A549 (cell line): ENCODE results near the gene LRP1. TPM values are rescaled to one million over a fixed set of nuclear protein-coding genes. Genes with fewer than 3 reads are reported as not detected.
A peak's percentile ranks its signal among the peaks of the same experiment; 100 is the strongest.

Experiments used
- ATAC-seq, 2 experiments: fragments of 200-7000 bp in 1 of 2; fragments of >200 bp in 1 of 2; cut with Nextera tagmentation in 1 of 2; cut with Tn5 transposase in 1 of 2; 3 replicates each; pipeline versions ENCODE4 v1.8.0 to v1.9.1; 2018 to 2020; ENCODE audit warnings: mild to moderate bottlenecking in 1 of 2, moderate library complexity in 1 of 2
- CTCF ChIA-PET: fragments of 300-600 bp; sonication (Branson Sonifier 250); formaldehyde crosslinking; extraction: SDS; loops from one replicate; lab custom pipeline; 2021; ENCODE audit warnings: antibody characterized with exemption, inconsistent platforms; lab: Yijun Ruan, JAX
- POLR2A ChIA-PET: fragments of 350-600 bp; formaldehyde crosslinking; extraction: SDS; loops from one replicate; lab custom pipeline; 2021; ENCODE audit warnings: antibody characterized with exemption, inconsistent platforms; lab: Yijun Ruan, JAX
- DNase-seq, 2 experiments: peaks; one replicate each; pipeline versions ENCODE4 v3.0.0 to v3.0.0-alpha.2; 2011 to 2016; ENCODE audit warnings: low read depth in 1 of 2, low spot score in 1 of 2
- FAIRE-seq: peaks from 2 replicates; lab custom pipeline; 2011; peaks lifted over from hg19 to GRCh38; lab: Jason Lieb, UNC
- H3K27ac ChIP-seq, 2 experiments: fragments of >200 bp; sonication (Bioruptor Twin); formaldehyde crosslinking; 3 replicates each; pipeline ENCODE4 v1.5.1; 2016 to 2017
- H3K4me1 ChIP-seq: fragments of >200 bp; sonication (Bioruptor Twin); formaldehyde crosslinking; 3 replicates; pipeline ENCODE4 v1.6.1; 2016
- H3K4me2 ChIP-seq: fragments of >200 bp; sonication (Bioruptor Twin); formaldehyde crosslinking; 3 replicates; pipeline ENCODE4 v1.6.1; 2016
- H3K4me3 ChIP-seq: fragments of >200 bp; sonication (Bioruptor Twin); formaldehyde crosslinking; 3 replicates; pipeline ENCODE4 v1.5.1; 2016
- H3K9me3 ChIP-seq: fragments of >200 bp; sonication (Bioruptor Twin); formaldehyde crosslinking; 3 replicates; pipeline ENCODE4 v1.6.1; 2016
- BHLHE40 ChIP-seq: IDR thresholded peaks from 2 replicates; pipeline ENCODE4 v1.6.1; 2012; ENCODE audit warnings: low read depth, low read length, inconsistent platforms
- CBX2 ChIP-seq: fragments of 200-600 bp; sonication (generic); IDR thresholded peaks from 2 replicates; pipeline ENCODE4 v1.6.1; 2016; ENCODE audit warnings: low read depth, mild to moderate bottlenecking, borderline replicate concordance
- CEBPB ChIP-seq, 2 experiments: fragments of >200 bp in 1 of 2; sonication (Bioruptor Twin) in 1 of 2; formaldehyde crosslinking in 1 of 2; IDR thresholded peaks; 2 replicates each; pipeline ENCODE4 v1.6.1; 2012 to 2016
- EHF ChIP-seq: fragments of 250-450 bp; sonication (Bioruptor Pico); IDR thresholded peaks from 2 replicates; pipeline ENCODE4 v1.5.0; 2020; ENCODE audit warnings: mild to moderate bottlenecking
- EHMT2 ChIP-seq: fragments of 200-600 bp; sonication (generic); IDR thresholded peaks from 2 replicates; pipeline ENCODE4 v1.6.1; 2016; ENCODE audit warnings: antibody characterized with exemption, low read depth, mild to moderate bottlenecking, moderate library complexity
- FOSL2 ChIP-seq, 2 experiments: fragments of 450-650 bp in 1 of 2; fragments of >200 bp in 1 of 2; sonication (Bioruptor Twin) in 1 of 2; formaldehyde crosslinking; IDR thresholded peaks; 2 replicates each; pipeline versions ENCODE4 v1.5.0 to v1.6.1; 2016 to 2020; ENCODE audit warnings: mild to moderate bottlenecking in 1 of 2, moderate library complexity in 1 of 2
- HOXA7 ChIP-seq: fragments of 250-450 bp; sonication (Bioruptor Pico); IDR thresholded peaks from 2 replicates; pipeline ENCODE4 v1.5.0; 2020; ENCODE audit warnings: mild to moderate bottlenecking, moderate library complexity
- JUN ChIP-seq, 2 experiments: fragments of >200 bp; sonication (Bioruptor Twin); formaldehyde crosslinking; IDR thresholded peaks; 2 replicates in 1 of 2; 3 replicates in 1 of 2; pipeline ENCODE4 v1.6.1; 2016 to 2017
- JUNB ChIP-seq: fragments of >200 bp; sonication (Bioruptor Twin); formaldehyde crosslinking; IDR thresholded peaks from 2 replicates; pipeline ENCODE4 v1.6.1; 2016
- KDM5A ChIP-seq: fragments of 200-600 bp; sonication (generic); IDR thresholded peaks from 2 replicates; pipeline ENCODE4 v1.6.1; 2016; ENCODE audit warnings: antibody characterized with exemption, mild to moderate bottlenecking
- NR3C1 ChIP-seq: fragments of >200 bp; sonication (Bioruptor Twin); formaldehyde crosslinking; IDR thresholded peaks from 3 replicates; pipeline ENCODE4 v1.6.1; 2017
- RAD21 ChIP-seq, 2 experiments: fragments of >200 bp in 1 of 2; sonication (Bioruptor Twin) in 1 of 2; formaldehyde crosslinking in 1 of 2; IDR thresholded peaks in 1 of 2; conservative IDR thresholded peaks in 1 of 2; 2 replicates in 1 of 2; 3 replicates in 1 of 2; pipeline ENCODE4 v1.6.1; 2012 to 2018; ENCODE audit warnings: inconsistent platforms in 1 of 2
- RCOR1 ChIP-seq: fragments of 150-350 bp; IDR thresholded peaks from 2 replicates; pipeline ENCODE4 v1.6.1; 2014; ENCODE audit warnings: antibody characterized with exemption, low read length, low read depth
- RNF2 ChIP-seq: fragments of 200-600 bp; sonication (generic); IDR thresholded peaks from 2 replicates; pipeline ENCODE4 v1.6.1; 2016; ENCODE audit warnings: low read depth, mild to moderate bottlenecking, antibody characterized with exemption, moderate library complexity, borderline replicate concordance
- SMC3 ChIP-seq: fragments of >200 bp; sonication (Bioruptor Twin); formaldehyde crosslinking; IDR thresholded peaks from 3 replicates; pipeline ENCODE4 v1.6.1; 2018; ENCODE audit warnings: inconsistent platforms
- ZC3H11A ChIP-seq: fragments of 450-650 bp; IDR thresholded peaks from 2 replicates; pipeline ENCODE4 v1.6.1; 2014; ENCODE audit warnings: antibody characterized with exemption, mild to moderate bottlenecking
- ZNF302 ChIP-seq: fragments of 250-450 bp; sonication (Bioruptor Pico); IDR thresholded peaks from 2 replicates; pipeline ENCODE4 v1.9.0; 2021; ENCODE audit warnings: inconsistent platforms, mild to moderate bottlenecking, moderate library complexity
- WGBS: methylation state at CpG from one replicate; pipeline ENCODE4 v1.1.6; 2017; ENCODE audit errors: missing lambda C conversion rate; 5-methylcytosine and 5-hydroxymethylcytosine counted together
- polyA plus RNA-seq, 4 experiments: library from polyadenylated mRNA; depleted of rRNA in 3 of 4; stranded (reverse); fragments of >200 nt; fragmentation: RNase III in 1 of 4; extraction: RNeasy Plus Mini Kit Qiagen cat#74134 plus additional on column Dnase treatment in 1 of 4; gene quantifications; 2 replicates in 3 of 4; 3 replicates in 1 of 4; pipeline ENCODE4 v1.2.3, GENCODE V29; 2011 to 2017
- TF ChIP-seq, protein P1 (sequence below): fragments of >200 bp; sonication (Bioruptor Twin); formaldehyde crosslinking; IDR thresholded peaks from 2 replicates; pipeline ENCODE4 v1.6.1; 2016
- TF ChIP-seq, protein P2 (sequence below): fragments of 250-450 bp; sonication (Bioruptor Pico); IDR thresholded peaks from 2 replicates; pipeline ENCODE4 v1.5.0; 2021; ENCODE audit warnings: mild to moderate bottlenecking, moderate library complexity, borderline replicate concordance
- TF ChIP-seq, protein P3 (sequence below): fragments of >200 bp; sonication (Bioruptor Twin); formaldehyde crosslinking; IDR thresholded peaks from 3 replicates; pipeline ENCODE4 v1.5.1; 2016
- TF ChIP-seq, protein P4 (sequence below): fragments of >200 bp; sonication (Bioruptor Twin); formaldehyde crosslinking; IDR thresholded peaks from 3 replicates; pipeline ENCODE4 v1.6.1; 2016
- TF ChIP-seq, protein P5 (sequence below): IDR thresholded peaks from 2 replicates; pipeline ENCODE4 v1.6.1; 2012
- TF ChIP-seq, protein P6 (sequence below): fragments of 450-650 bp; IDR thresholded peaks from 2 replicates; pipeline ENCODE4 v1.6.1; 2014; ENCODE audit warnings: antibody characterized with exemption
- TF ChIP-seq, protein P7 (sequence below): IDR thresholded peaks from 2 replicates; pipeline ENCODE4 v1.6.1; 2012; ENCODE audit warnings: low read depth, borderline replicate concordance

LRP1 gene
- polyA plus RNA-seq, 2 of the 4 experiments (the other 2 are of a cell fraction), result 5.6 to 9.4 TPM

DNA sequence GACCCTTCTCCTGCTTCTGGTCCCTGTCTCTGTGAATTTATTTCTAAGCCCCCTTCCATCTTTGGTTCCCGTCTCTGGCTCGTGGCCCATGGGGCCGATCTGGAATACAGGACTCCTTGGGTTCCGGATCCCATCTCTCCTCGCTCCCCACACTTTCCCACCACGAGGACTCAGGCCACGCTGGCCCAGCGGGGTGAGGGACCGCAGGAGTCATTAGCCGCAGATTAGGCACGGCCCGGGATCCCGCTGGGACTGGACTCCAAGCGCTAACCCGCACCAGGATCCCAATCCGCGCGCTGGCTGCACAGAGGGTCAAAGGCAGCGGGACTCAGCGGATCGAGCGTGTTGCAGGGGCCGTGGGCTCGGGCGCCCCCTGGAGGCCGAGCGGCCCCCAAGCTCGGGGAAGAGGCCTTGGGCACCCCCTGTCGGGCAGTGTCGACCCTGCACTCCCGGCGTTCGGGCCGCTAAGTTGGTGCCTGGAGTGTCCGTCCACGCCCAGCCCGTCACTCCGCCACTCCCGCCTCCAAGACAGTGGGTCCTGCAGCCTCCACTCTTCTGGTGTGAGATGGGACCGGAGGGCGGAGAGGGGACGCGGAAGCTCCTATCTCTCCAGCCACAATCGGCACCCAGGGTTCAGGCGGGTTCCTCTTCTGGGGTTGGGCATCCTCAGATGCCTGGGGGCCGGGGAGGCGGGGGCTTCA lies 110.7 kb downstream of the LRP1 start:
- Histone ChIP-seq H3K4me3 (peak overlapping the region; percentile 55), H3K9me3 (no peaks in the 10 kb centered on the region), H3K4me1 (peaks cover 26% of the 10 kb centered on the region; the same call in 2 of the 3 replicates), H3K27ac (peak overlapping the region; percentile 75 to 93), H3K4me2 (peak overlapping the region; percentile 83)
- FAIRE-seq (no peak), ATAC-seq (peak; percentile 49 to 73), DNase-seq (peak; percentile 88 to 92)
- CTCF ChIA-PET, result interaction anchor here (0.6 to 26.5 kb wide), 29 partner anchors 10 to 224 kb away, joined by 3 to 615 read pairs (median 4); partner anchors contain the start of genes GLI1, INHBE, LRP1 and NXPH4
- 17% methylated on average over 23 of the region's 47 CpGs for WGBS
- POLR2A ChIA-PET, result interaction anchor here (0.7 to 3.1 kb wide), 4 partner anchors 9 to 25 kb away, joined by 3 to 20 read pairs (median 8); partner anchors contain the start of gene SHMT2
- TF ChIP-seq, protein P1, sequence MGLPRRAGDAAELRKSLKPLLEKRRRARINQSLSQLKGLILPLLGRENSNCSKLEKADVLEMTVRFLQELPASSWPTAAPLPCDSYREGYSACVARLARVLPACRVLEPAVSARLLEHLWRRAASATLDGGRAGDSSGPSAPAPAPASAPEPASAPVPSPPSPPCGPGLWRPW, result no peak
- no peak for TF ChIP-seq KDM5A
- TF ChIP-seq, protein P2, sequence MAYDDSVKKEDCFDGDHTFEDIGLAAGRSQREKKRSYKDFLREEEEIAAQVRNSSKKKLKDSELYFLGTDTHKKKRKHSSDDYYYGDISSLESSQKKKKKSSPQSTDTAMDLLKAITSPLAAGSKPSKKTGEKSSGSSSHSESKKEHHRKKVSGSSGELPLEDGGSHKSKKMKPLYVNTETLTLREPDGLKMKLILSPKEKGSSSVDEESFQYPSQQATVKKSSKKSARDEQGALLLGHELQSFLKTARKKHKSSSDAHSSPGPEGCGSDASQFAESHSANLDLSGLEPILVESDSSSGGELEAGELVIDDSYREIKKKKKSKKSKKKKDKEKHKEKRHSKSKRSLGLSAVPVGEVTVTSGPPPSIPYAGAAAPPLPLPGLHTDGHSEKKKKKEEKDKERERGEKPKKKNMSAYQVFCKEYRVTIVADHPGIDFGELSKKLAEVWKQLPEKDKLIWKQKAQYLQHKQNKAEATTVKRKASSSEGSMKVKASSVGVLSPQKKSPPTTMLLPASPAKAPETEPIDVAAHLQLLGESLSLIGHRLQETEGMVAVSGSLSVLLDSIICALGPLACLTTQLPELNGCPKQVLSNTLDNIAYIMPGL (CRISPR knock-in tag), result peak; percentile 67; the same call in 1 of the 2 replicates
- TF ChIP-seq, protein P3, sequence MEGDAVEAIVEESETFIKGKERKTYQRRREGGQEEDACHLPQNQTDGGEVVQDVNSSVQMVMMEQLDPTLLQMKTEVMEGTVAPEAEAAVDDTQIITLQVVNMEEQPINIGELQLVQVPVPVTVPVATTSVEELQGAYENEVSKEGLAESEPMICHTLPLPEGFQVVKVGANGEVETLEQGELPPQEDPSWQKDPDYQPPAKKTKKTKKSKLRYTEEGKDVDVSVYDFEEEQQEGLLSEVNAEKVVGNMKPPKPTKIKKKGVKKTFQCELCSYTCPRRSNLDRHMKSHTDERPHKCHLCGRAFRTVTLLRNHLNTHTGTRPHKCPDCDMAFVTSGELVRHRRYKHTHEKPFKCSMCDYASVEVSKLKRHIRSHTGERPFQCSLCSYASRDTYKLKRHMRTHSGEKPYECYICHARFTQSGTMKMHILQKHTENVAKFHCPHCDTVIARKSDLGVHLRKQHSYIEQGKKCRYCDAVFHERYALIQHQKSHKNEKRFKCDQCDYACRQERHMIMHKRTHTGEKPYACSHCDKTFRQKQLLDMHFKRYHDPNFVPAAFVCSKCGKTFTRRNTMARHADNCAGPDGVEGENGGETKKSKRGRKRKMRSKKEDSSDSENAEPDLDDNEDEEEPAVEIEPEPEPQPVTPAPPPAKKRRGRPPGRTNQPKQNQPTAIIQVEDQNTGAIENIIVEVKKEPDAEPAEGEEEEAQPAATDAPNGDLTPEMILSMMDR, result peak; percentile 100
- no peak for TF ChIP-seq HOXA7 (CRISPR knock-in tag)
- TF ChIP-seq EHMT2, result no peak
- no peak for TF ChIP-seq CEBPB (IDR thresholded peaks at IDR 0.05)
- peak in 1 of 2 experiments; percentile 29; a peak in 1 of 5 replicates for TF ChIP-seq JUN (IDR thresholded peaks at IDR 0.05)
- peak; percentile 79 to 88 for TF ChIP-seq RAD21 (conservative IDR thresholded peaks at IDR 0.05 in 1 of 2, IDR thresholded peaks at IDR 0.05 in 1 of 2)
- TF ChIP-seq CBX2, result no peak
- TF ChIP-seq EHF (CRISPR knock-in tag), result no peak
- TF ChIP-seq JUNB, result no peak
- TF ChIP-seq RNF2, result 0 out of 2 replicates have a peak, but pooled peaks have one; percentile 27
- TF ChIP-seq ZC3H11A, result no peak
- TF ChIP-seq, protein P4, sequence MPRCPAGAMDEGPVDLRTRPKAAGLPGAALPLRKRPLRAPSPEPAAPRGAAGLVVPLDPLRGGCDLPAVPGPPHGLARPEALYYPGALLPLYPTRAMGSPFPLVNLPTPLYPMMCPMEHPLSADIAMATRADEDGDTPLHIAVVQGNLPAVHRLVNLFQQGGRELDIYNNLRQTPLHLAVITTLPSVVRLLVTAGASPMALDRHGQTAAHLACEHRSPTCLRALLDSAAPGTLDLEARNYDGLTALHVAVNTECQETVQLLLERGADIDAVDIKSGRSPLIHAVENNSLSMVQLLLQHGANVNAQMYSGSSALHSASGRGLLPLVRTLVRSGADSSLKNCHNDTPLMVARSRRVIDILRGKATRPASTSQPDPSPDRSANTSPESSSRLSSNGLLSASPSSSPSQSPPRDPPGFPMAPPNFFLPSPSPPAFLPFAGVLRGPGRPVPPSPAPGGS, result 0 out of 3 replicates have a peak, but pooled peaks have one; percentile 36
- TF ChIP-seq, protein P5, sequence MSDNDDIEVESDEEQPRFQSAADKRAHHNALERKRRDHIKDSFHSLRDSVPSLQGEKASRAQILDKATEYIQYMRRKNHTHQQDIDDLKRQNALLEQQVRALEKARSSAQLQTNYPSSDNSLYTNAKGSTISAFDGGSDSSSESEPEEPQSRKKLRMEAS, result peak; percentile 65; the same call in 1 of the 2 replicates
- no peak for TF ChIP-seq BHLHE40
- no peak for TF ChIP-seq FOSL2 (IDR thresholded peaks at IDR 0.05)
- TF ChIP-seq FOSL2 (CRISPR knock-in tag; IDR thresholded peaks at IDR 0.05), result no peak
- TF ChIP-seq RCOR1, result no peak
- TF ChIP-seq NR3C1, result no peak
- TF ChIP-seq ZNF302 (CRISPR knock-in tag), result no peak
- TF ChIP-seq, protein P6, sequence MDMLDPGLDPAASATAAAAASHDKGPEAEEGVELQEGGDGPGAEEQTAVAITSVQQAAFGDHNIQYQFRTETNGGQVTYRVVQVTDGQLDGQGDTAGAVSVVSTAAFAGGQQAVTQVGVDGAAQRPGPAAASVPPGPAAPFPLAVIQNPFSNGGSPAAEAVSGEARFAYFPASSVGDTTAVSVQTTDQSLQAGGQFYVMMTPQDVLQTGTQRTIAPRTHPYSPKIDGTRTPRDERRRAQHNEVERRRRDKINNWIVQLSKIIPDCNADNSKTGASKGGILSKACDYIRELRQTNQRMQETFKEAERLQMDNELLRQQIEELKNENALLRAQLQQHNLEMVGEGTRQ, result no peak
- peak; percentile 86 for TF ChIP-seq SMC3
- TF ChIP-seq, protein P7, sequence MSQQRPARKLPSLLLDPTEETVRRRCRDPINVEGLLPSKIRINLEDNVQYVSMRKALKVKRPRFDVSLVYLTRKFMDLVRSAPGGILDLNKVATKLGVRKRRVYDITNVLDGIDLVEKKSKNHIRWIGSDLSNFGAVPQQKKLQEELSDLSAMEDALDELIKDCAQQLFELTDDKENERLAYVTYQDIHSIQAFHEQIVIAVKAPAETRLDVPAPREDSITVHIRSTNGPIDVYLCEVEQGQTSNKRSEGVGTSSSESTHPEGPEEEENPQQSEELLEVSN, result 0 out of 2 replicates have a peak, but pooled peaks have one; percentile 12
